K562 (cell line): ENCODE measurements around the gene FAM117A. TPM values are rescaled to one million over a fixed set of nuclear protein-coding genes. Genes with fewer than 3 reads are reported as not detected.

ENCODE experiments used
- FOXP1 ChIP-seq: sonication (generic); formaldehyde crosslinking; IDR thresholded peaks from 2 replicates; pipeline ENCODE4 v1.8.0; 2022; ENCODE audit warnings: mild to moderate bottlenecking, missing genetic modification reagents
- KLF6 ChIP-seq: fragments of 250-450 bp; sonication (Bioruptor Pico); IDR thresholded peaks from 2 replicates; pipeline ENCODE4 v1.4.0; 2020; ENCODE audit warnings: mild to moderate bottlenecking, moderate library complexity, borderline replicate concordance
- NCOA4 ChIP-seq: fragments of 450-650 bp; IDR thresholded peaks from 2 replicates; pipeline ENCODE4 v1.6.1; 2018; ENCODE audit warnings: mild to moderate bottlenecking; ENCODE audit not compliant: partially characterized antibody
- STAG1 ChIP-seq: sonication (generic); formaldehyde crosslinking; IDR thresholded peaks from 2 replicates; pipeline ENCODE4 v1.5.0; 2020; ENCODE audit warnings: missing genetic modification reagents, borderline replicate concordance
- TARDBP ChIP-seq: fragments of 450-650 bp; IDR thresholded peaks from 2 replicates; pipeline ENCODE4 v1.6.1; 2016
- TBP ChIP-seq: optimal IDR thresholded peaks from 2 replicates; pipeline ENCODE3; 2011; ENCODE audit warnings: low read depth, low read length, improper control_type of control experiment
- ZFP30 ChIP-seq: fragments of 250-450 bp; sonication (Bioruptor Pico); IDR thresholded peaks from 2 replicates; pipeline ENCODE4 v1.8.0; 2022; ENCODE audit warnings: moderate library complexity, mild to moderate bottlenecking, inconsistent platforms, borderline replicate concordance
- ZNF224 ChIP-seq: sonication (generic); formaldehyde crosslinking; IDR thresholded peaks from 2 replicates; pipeline ENCODE4 v1.8.0; 2022; ENCODE audit warnings: mild to moderate bottlenecking, missing genetic modification reagents
- polyA plus RNA-seq, 8 experiments: library from polyadenylated mRNA; depleted of rRNA in 4 of 8; stranded (reverse) in 5 of 8; unstranded in 3 of 8; fragments of >200 nt; fragmentation: Nextera tagmentation in 2 of 8; fragmentation: Illumina TruSeq in 1 of 8; extraction: Ambion mirVana in 2 of 8; extraction: Trizol in 1 of 8; gene quantifications; 2 replicates each; pipeline versions ENCODE4 v1.2.1 to v1.2.3, GENCODE V29; 2011 to 2014; ENCODE audit warnings: inconsistent platforms in 1 of 8, missing spikeins in 1 of 8
- total RNA-seq, 7 experiments: library from RNA; depleted of rRNA in 6 of 7; stranded (reverse); fragments of >200 nt in 6 of 7; fragmentation: Illumina TruSeq in 2 of 7; extraction: Trizol in 2 of 7; gene quantifications; 2 replicates each; pipeline versions ENCODE4 v1.2.1 to v1.2.3, GENCODE V29; 2011 to 2021; ENCODE audit warnings: low replicate concordance in 1 of 7
- TF ChIP-seq, protein P1 (sequence below), 2 experiments: fragments of 450-650 bp; IDR thresholded peaks; 2 replicates each; pipeline ENCODE4 v1.6.1; 2016; ENCODE audit warnings: mild to moderate bottlenecking in 2 of 2, borderline replicate concordance in 1 of 2, low read depth in 1 of 2, moderate library complexity in 1 of 2
- TF ChIP-seq, protein P2 (sequence below): fragments of 450-650 bp; IDR thresholded peaks from 2 replicates; pipeline ENCODE4 v1.6.1; 2017; ENCODE audit warnings: antibody characterized with exemption

FAM117A gene
- total and polyA plus RNA-seq, 9 of the 15 experiments (the other 6 are each of a cell fraction or from before 2014, with no cell fraction given), result 3.1 to 79.7 (median 36.6) TPM

DNA sequence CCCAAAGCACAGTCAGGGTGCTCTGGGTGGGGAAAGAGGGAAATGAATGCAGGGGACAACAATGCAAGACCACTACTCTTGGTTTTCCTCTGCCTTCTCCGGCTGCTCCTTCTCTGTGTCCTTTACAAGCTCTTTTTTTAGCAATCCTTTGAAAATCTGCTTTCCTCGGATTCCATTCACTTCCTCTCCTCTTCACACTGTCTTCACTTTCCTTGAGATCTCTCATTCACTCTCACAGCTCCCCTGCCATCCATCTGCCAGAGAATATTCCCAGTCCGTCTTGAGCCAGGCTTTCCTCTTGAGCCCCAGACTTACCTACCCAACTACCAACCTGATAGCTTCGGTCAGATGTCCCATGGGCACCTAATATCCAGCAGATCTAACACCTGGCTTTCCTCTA, 75.1 kb downstream of the FAM117A start (continued):
- TF ChIP-seq FOXP1, result no peak
- TF ChIP-seq TARDBP, result no peak
- TF ChIP-seq, protein P1, sequence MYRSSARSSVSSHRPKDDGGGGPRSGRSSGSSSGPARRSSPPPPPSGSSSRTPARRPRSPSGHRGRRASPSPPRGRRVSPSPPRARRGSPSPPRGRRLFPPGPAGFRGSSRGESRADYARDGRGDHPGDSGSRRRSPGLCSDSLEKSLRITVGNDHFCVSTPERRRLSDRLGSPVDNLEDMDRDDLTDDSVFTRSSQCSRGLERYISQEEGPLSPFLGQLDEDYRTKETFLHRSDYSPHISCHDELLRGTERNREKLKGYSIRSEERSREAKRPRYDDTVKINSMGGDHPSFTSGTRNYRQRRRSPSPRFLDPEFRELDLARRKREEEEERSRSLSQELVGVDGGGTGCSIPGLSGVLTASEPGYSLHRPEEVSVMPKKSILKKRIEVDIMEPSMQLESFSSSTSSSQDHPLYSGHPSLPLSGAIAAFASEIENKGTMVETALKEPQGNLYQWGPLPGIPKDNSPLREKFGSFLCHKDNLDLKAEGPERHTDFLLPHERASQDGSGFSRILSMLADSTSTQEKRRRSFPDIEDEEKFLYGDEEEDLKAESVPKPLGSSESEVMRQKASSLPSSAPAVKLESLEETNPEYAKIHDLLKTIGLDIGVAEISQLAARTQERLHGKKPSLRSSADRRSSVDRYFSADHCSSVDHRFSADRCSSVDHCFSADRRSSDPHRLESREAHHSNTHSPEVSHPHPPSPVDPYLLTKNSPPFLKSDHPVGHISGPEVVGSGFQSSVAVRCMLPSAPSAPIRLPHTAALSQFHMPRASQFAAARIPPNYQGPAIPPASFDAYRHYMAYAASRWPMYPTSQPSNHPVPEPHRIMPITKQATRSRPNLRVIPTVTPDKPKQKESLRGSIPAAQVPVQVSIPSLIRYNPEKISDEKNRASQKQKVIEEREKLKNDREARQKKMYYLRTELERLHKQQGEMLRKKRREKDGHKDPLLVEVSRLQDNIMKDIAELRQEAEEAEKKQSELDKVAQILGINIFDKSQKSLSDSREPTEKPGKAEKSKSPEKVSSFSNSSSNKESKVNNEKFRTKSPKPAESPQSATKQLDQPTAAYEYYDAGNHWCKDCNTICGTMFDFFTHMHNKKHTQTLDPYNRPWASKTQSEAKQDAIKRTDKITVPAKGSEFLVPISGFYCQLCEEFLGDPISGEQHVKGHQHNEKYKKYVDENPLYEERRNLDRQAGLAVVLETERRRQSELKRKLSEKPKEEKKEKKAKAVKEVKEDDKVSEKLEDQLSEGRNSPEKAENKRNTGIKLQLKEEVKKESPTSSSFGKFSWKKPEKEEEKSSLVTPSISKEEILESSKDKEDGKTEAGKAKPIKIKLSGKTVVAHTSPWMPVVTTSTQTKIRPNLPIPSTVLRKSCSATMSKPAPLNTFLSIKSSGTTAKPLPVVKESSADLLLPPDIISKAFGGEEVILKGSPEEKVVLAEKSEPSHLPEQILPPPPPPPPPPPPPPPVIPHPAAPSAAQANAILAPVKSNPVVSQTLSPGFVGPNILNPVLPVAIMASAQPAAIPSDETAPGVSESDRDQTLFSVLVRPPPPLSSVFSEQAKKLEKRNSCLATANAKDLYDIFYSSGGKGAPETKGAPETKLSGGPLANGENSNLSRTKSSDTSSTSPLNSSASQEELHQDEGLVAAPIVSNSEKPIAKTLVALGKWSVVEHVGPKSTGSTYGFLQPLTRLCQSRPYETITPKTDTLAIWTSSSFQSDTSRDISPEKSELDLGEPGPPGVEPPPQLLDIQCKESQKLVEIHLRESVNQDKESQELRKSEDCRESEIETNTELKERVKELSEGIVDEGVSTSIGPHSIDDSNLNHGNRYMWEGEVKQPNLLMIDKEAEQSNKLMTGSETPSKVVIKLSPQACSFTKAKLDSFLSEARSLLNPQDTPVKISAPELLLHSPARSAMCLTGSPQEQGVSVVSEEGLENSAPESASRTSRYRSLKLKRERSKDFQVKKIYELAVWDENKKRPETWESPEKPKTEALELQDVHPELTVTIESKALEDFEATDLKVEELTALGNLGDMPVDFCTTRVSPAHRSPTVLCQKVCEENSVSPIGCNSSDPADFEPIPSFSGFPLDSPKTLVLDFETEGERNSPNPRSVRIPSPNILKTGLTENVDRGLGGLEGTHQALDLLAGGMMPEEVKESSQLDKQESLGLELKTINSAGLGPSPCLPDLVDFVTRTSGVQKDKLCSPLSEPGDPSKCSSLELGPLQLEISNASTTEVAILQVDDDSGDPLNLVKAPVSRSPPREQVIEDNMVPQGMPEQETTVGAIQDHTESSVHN (IDR thresholded peaks at IDR 0.05; ENCODE audit: borderline replicate concordance in 1 of 2, low read depth in 1 of 2), result no peak
- no peak for TF ChIP-seq KLF6 (CRISPR knock-in tag)
- no peak for TF ChIP-seq ZFP30 (CRISPR knock-in tag)
- no peak for TF ChIP-seq ZNF224 (CRISPR knock-in tag)
- TF ChIP-seq TBP, result no peak
- TF ChIP-seq NCOA4, result no peak
- TF ChIP-seq STAG1 (CRISPR knock-in tag), result no peak
- TF ChIP-seq, protein P2, sequence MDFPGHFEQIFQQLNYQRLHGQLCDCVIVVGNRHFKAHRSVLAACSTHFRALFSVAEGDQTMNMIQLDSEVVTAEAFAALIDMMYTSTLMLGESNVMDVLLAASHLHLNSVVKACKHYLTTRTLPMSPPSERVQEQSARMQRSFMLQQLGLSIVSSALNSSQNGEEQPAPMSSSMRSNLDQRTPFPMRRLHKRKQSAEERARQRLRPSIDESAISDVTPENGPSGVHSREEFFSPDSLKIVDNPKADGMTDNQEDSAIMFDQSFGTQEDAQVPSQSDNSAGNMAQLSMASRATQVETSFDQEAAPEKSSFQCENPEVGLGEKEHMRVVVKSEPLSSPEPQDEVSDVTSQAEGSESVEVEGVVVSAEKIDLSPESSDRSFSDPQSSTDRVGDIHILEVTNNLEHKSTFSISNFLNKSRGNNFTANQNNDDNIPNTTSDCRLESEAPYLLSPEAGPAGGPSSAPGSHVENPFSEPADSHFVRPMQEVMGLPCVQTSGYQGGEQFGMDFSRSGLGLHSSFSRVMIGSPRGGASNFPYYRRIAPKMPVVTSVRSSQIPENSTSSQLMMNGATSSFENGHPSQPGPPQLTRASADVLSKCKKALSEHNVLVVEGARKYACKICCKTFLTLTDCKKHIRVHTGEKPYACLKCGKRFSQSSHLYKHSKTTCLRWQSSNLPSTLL, result no peak
- TF ChIP-seq, all 486 proteins: peak for 0
